HepG2 (cell line): ENCODE data around the gene RNF13. TPM values are rescaled to one million over a fixed set of nuclear protein-coding genes. Genes with fewer than 3 reads are reported as not detected.
A peak's percentile ranks its signal among the peaks of the same experiment; 100 is the strongest.

Experiments
- BCL6 ChIP-seq: IDR thresholded peaks from 2 replicates; pipeline ENCODE4 v1.6.1; 2016; ENCODE audit warnings: missing genetic modification reagents, missing compliant biosample characterization
- CHD2 ChIP-seq: IDR thresholded peaks from 2 replicates; pipeline ENCODE4 v1.6.1; 2011; ENCODE audit warnings: low read depth, low read length, improper control_type of control experiment
- FLYWCH1 ChIP-seq: sonication (generic); formaldehyde crosslinking; IDR thresholded peaks from 2 replicates; pipeline ENCODE4 v1.8.1; 2023; ENCODE audit warnings: mild to moderate bottlenecking, missing genetic modification reagents
- MATR3 ChIP-seq: sonication (generic); formaldehyde crosslinking; IDR thresholded peaks from 2 replicates; pipeline ENCODE4 v1.4.0; 2020; ENCODE audit warnings: missing genetic modification reagents
- NFE2L2 ChIP-seq: fragments of 150-350 bp; IDR thresholded peaks from 2 replicates; pipeline ENCODE4 v1.6.1; 2014; ENCODE audit warnings: low read length
- NFIB ChIP-seq: sonication (generic); formaldehyde crosslinking; IDR thresholded peaks from 2 replicates; pipeline ENCODE4 v1.9.0; 2021; ENCODE audit warnings: missing genetic modification reagents, mild to moderate bottlenecking, borderline replicate concordance
- SIX1 ChIP-seq: sonication (generic); formaldehyde crosslinking; IDR thresholded peaks from 2 replicates; pipeline ENCODE4 v1.4.0; 2020; ENCODE audit warnings: missing genetic modification reagents, borderline replicate concordance
- SNRNP70 ChIP-seq: fragments of 200-400 bp; formaldehyde crosslinking; IDR thresholded peaks from 2 replicates; pipeline ENCODE4 v1.6.1; 2017; ENCODE audit warnings: mild to moderate bottlenecking, low read depth, low read length, moderate library complexity
- TP53 ChIP-seq: sonication (generic); formaldehyde crosslinking; conservative IDR thresholded peaks from 2 replicates; pipeline ENCODE4 v1.4.0; 2020; ENCODE audit warnings: missing genetic modification reagents
- ZBTB1 ChIP-seq: sonication (generic); formaldehyde crosslinking; IDR thresholded peaks from 2 replicates; pipeline ENCODE4 v1.4.0; 2020; ENCODE audit warnings: missing genetic modification reagents, borderline replicate concordance
- ZNF205 ChIP-seq: IDR thresholded peaks from 2 replicates; pipeline ENCODE4 v1.6.1; 2018; ENCODE audit warnings: missing biosample characterization, missing genetic modification reagents
- ZNF672 ChIP-seq: sonication (generic); formaldehyde crosslinking; IDR thresholded peaks from 2 replicates; pipeline ENCODE4 v1.8.1; 2022; ENCODE audit warnings: missing genetic modification reagents
- polyA plus RNA-seq, 8 experiments: library from polyadenylated mRNA; depleted of rRNA in 3 of 8; stranded (reverse) in 7 of 8; unstranded in 1 of 8; fragments of >200 nt; fragmentation: Illumina TruSeq in 4 of 8; extraction: Trizol in 4 of 8; gene quantifications; 2 replicates each; pipeline versions ENCODE4 v1.2.1 to v1.2.3, GENCODE V29; 2011 to 2016; ENCODE audit warnings: low read depth in 4 of 8, missing spikeins in 1 of 8, mixed read lengths in 1 of 8; ENCODE audit not compliant: insufficient read depth in 1 of 8
- total RNA-seq, 5 experiments: library from RNA; depleted of rRNA; stranded (reverse); fragments of >200 nt; fragmentation: Illumina TruSeq; extraction: Trizol; gene quantifications; 2 replicates each; pipeline ENCODE4 v1.2.3, GENCODE V29; 2016; ENCODE audit warnings: low read depth in 1 of 5
- TF ChIP-seq, protein P1 (sequence below), 2 experiments: IDR thresholded peaks; 2 replicates each; pipeline ENCODE4 v1.6.1; 2011 to 2012; ENCODE audit warnings: low read length in 2 of 2, borderline replicate concordance in 1 of 2, low read depth in 1 of 2, mild to moderate bottlenecking in 1 of 2, moderate library complexity in 1 of 2
- TF ChIP-seq, protein P2 (sequence below): sonication (generic); formaldehyde crosslinking; IDR thresholded peaks from 2 replicates; pipeline ENCODE4 v1.4.0; 2020; ENCODE audit warnings: missing genetic modification reagents
- TF ChIP-seq, protein P3 (sequence below): sonication (generic); formaldehyde crosslinking; IDR thresholded peaks from 2 replicates; pipeline ENCODE4 v1.4.0; 2020; ENCODE audit warnings: missing genetic modification reagents
- TF ChIP-seq, protein P4 (sequence below): sonication (generic); formaldehyde crosslinking; IDR thresholded peaks from 2 replicates; pipeline ENCODE4 v1.4.0; 2020; ENCODE audit warnings: missing genetic modification reagents
- TF ChIP-seq, protein P5 (sequence below): sonication (generic); formaldehyde crosslinking; IDR thresholded peaks from 2 replicates; pipeline ENCODE4 v1.4.0; 2020; ENCODE audit warnings: missing genetic modification reagents, borderline replicate concordance

The RNF13 gene
- total and polyA plus RNA-seq, 2 of the 13 experiments (the other 11 are each of a cell fraction or from before 2014, with no cell fraction given) = 39.8 to 46.0 TPM

DNA sequence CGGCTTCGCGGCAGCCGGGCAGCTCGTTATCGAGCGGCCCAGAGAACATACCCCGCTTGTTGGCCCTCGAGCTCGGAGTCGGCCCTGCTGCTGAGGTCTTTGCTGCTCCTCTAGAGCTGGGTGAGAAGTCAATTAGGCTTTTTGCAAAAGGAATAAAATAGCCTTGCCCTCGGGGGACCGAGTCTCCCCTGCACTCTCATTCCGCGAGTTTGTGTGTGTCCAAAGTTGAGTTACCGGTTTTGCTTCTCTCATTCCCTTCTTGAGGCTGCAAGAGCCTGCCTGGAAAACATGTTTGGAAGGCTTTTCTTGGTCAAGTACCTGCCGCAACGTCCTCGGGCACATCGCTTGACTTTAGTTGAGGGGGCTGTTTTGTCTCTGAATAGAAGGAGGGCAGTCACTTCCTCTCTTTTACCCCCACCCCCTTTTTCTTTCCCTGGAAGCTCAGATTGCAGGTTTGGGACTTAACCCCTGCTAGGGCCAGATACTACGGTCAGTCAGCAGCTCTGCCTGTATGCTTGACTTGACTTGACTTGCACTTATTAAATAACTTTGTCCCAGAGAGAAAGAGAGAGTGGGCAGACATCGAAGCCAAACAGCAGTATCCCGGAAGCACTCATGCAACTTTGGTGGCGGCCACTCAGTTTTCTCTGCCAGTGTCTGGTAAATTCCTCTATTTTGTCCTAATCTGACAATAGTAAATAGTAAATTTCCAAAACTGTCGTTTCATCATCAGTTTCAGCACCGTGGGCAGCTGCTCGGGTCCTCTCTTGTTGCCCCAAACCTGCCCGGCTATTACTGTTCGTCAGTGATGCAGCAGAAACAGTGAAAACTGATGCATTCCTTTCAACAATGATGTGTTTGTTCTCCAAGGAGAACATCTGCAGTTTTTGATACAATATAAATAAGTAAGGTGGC lies 609 bp downstream of the RNF13 start (continued):
- TF ChIP-seq, protein P1, sequence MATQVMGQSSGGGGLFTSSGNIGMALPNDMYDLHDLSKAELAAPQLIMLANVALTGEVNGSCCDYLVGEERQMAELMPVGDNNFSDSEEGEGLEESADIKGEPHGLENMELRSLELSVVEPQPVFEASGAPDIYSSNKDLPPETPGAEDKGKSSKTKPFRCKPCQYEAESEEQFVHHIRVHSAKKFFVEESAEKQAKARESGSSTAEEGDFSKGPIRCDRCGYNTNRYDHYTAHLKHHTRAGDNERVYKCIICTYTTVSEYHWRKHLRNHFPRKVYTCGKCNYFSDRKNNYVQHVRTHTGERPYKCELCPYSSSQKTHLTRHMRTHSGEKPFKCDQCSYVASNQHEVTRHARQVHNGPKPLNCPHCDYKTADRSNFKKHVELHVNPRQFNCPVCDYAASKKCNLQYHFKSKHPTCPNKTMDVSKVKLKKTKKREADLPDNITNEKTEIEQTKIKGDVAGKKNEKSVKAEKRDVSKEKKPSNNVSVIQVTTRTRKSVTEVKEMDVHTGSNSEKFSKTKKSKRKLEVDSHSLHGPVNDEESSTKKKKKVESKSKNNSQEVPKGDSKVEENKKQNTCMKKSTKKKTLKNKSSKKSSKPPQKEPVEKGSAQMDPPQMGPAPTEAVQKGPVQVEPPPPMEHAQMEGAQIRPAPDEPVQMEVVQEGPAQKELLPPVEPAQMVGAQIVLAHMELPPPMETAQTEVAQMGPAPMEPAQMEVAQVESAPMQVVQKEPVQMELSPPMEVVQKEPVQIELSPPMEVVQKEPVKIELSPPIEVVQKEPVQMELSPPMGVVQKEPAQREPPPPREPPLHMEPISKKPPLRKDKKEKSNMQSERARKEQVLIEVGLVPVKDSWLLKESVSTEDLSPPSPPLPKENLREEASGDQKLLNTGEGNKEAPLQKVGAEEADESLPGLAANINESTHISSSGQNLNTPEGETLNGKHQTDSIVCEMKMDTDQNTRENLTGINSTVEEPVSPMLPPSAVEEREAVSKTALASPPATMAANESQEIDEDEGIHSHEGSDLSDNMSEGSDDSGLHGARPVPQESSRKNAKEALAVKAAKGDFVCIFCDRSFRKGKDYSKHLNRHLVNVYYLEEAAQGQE (IDR thresholded peaks at IDR 0.05; ENCODE audit: borderline replicate concordance in 1 of 2, low read depth in 1 of 2, low read length in 2 of 2) = peak; percentile 34 to 92
- TF ChIP-seq FLYWCH1 (CRISPR knock-in tag) (no peak), TP53 (no peak), NFIB (no peak), CHD2 (no peak), ZBTB1 (CRISPR knock-in tag) (no peak), SIX1 (CRISPR knock-in tag) (no peak), BCL6 (no peak), ZNF672 (CRISPR knock-in tag) (no peak), ZNF205 (no peak), SNRNP70 (no peak), NFE2L2 (no peak), MATR3 (no peak)
- TF ChIP-seq, protein P2, sequence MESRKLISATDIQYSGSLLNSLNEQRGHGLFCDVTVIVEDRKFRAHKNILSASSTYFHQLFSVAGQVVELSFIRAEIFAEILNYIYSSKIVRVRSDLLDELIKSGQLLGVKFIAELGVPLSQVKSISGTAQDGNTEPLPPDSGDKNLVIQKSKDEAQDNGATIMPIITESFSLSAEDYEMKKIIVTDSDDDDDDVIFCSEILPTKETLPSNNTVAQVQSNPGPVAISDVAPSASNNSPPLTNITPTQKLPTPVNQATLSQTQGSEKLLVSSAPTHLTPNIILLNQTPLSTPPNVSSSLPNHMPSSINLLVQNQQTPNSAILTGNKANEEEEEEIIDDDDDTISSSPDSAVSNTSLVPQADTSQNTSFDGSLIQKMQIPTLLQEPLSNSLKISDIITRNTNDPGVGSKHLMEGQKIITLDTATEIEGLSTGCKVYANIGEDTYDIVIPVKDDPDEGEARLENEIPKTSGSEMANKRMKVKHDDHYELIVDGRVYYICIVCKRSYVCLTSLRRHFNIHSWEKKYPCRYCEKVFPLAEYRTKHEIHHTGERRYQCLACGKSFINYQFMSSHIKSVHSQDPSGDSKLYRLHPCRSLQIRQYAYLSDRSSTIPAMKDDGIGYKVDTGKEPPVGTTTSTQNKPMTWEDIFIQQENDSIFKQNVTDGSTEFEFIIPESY = no peak
- TF ChIP-seq, protein P3, sequence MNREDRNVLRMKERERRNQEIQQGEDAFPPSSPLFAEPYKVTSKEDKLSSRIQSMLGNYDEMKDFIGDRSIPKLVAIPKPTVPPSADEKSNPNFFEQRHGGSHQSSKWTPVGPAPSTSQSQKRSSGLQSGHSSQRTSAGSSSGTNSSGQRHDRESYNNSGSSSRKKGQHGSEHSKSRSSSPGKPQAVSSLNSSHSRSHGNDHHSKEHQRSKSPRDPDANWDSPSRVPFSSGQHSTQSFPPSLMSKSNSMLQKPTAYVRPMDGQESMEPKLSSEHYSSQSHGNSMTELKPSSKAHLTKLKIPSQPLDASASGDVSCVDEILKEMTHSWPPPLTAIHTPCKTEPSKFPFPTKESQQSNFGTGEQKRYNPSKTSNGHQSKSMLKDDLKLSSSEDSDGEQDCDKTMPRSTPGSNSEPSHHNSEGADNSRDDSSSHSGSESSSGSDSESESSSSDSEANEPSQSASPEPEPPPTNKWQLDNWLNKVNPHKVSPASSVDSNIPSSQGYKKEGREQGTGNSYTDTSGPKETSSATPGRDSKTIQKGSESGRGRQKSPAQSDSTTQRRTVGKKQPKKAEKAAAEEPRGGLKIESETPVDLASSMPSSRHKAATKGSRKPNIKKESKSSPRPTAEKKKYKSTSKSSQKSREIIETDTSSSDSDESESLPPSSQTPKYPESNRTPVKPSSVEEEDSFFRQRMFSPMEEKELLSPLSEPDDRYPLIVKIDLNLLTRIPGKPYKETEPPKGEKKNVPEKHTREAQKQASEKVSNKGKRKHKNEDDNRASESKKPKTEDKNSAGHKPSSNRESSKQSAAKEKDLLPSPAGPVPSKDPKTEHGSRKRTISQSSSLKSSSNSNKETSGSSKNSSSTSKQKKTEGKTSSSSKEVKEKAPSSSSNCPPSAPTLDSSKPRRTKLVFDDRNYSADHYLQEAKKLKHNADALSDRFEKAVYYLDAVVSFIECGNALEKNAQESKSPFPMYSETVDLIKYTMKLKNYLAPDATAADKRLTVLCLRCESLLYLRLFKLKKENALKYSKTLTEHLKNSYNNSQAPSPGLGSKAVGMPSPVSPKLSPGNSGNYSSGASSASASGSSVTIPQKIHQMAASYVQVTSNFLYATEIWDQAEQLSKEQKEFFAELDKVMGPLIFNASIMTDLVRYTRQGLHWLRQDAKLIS (CRISPR knock-in tag) = no peak
- TF ChIP-seq, protein P4, sequence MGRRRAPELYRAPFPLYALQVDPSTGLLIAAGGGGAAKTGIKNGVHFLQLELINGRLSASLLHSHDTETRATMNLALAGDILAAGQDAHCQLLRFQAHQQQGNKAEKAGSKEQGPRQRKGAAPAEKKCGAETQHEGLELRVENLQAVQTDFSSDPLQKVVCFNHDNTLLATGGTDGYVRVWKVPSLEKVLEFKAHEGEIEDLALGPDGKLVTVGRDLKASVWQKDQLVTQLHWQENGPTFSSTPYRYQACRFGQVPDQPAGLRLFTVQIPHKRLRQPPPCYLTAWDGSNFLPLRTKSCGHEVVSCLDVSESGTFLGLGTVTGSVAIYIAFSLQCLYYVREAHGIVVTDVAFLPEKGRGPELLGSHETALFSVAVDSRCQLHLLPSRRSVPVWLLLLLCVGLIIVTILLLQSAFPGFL = no peak
- TF ChIP-seq, protein P5, sequence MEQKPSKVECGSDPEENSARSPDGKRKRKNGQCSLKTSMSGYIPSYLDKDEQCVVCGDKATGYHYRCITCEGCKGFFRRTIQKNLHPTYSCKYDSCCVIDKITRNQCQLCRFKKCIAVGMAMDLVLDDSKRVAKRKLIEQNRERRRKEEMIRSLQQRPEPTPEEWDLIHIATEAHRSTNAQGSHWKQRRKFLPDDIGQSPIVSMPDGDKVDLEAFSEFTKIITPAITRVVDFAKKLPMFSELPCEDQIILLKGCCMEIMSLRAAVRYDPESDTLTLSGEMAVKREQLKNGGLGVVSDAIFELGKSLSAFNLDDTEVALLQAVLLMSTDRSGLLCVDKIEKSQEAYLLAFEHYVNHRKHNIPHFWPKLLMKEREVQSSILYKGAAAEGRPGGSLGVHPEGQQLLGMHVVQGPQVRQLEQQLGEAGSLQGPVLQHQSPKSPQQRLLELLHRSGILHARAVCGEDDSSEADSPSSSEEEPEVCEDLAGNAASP (CRISPR knock-in tag) = no peak
